Psoas muscle (tissue), 8 donors: ENCODE results near the gene SORBS1. TPM values are rescaled to one million over a fixed set of nuclear protein-coding genes. Genes with fewer than 3 reads are reported as not detected.

Experiments used
- ATAC-seq, 4 donors: fragments of 200-7000 bp; cut with Tn5 transposase; one replicate each; pipeline ENCODE4 v1.9.1; 2020; ENCODE audit warnings: moderate library complexity in 3 of 4, mild to moderate bottlenecking in 2 of 4
- DNase-seq, 2 donors: peaks; one replicate each; pipeline ENCODE4 v3.0.0-alpha.2; 2020
- H3K27ac ChIP-seq: fragments of 200-600 bp; one replicate; pipeline ENCODE4 v1.8.0; 2022
- H3K27me3 ChIP-seq, 3 donors: fragments of 200-600 bp in 1 of 3; one replicate each; pipeline versions ENCODE4 v1.6.1 to v1.8.0; 2013 to 2022; ENCODE audit warnings: low read length in 2 of 3, mild to moderate bottlenecking in 2 of 3, moderate library complexity in 1 of 3; ENCODE audit not compliant: insufficient read depth in 3 of 3
- H3K36me3 ChIP-seq, 2 donors: fragments of 200-600 bp in 1 of 2; one replicate each; pipeline versions ENCODE4 v1.6.1 to v1.8.0; 2013 to 2022; ENCODE audit warnings: low read depth in 1 of 2, mild to moderate bottlenecking in 1 of 2, moderate library complexity in 1 of 2; ENCODE audit not compliant: insufficient read depth in 1 of 2
- H3K4me1 ChIP-seq: fragments of 200-600 bp; one replicate; pipeline ENCODE4 v1.8.0; 2022
- H3K4me3 ChIP-seq: fragments of 200-600 bp; one replicate; pipeline ENCODE4 v1.8.0; 2022; ENCODE audit warnings: mild to moderate bottlenecking
- H3K9me3 ChIP-seq: fragments of 200-600 bp; one replicate; pipeline ENCODE4 v1.8.0; 2022
- WGBS, 3 donors: extraction: QIAGEN DNeasy Blood & Tissue Kit; methylation state at CpG; one replicate each; pipeline versions ENCODE4 v1.1.6 to v1.1.7; 2013; 5-methylcytosine and 5-hydroxymethylcytosine counted together
- intact Hi-C, 2 donors: fragments of 100-400 bp; cut with DNase I; formaldehyde crosslinking; loops; one replicate each; pipeline versions ENCODE4 v1.11.0 to v1.14.2; 2022
- polyA plus RNA-seq, 3 donors: library from polyadenylated mRNA; stranded (reverse); fragments of 200-250 nt; gene quantifications; one replicate each; pipeline ENCODE4 v1.2.3, GENCODE V29; 2013
- total RNA-seq, 4 donors: library from RNA; stranded (reverse); fragmentation: NEBNext Ultra II Directional in 2 of 4; extraction: Animal tissue kit (Norgen Biotek cat#: 25700) in 2 of 4; gene quantifications; one replicate each; pipeline versions ENCODE4 v1.2.1 to v1.2.4, GENCODE V29; 2021 to 2023
- TF ChIP-seq, protein P1 (sequence below): fragments of 200-600 bp; IDR thresholded peaks from one replicate; pipeline ENCODE4 v1.8.0; 2022; ENCODE audit warnings: antibody characterized with exemption
- donor health status: healthy with polysubstance abuse.
- donor health status: DM: no; HTN: no; CAD: no; lungs with moderate emphysema.
- donor health status: Bipolar disorder and iron deficiency.
- donor health status: healthy.
- donor health status: DM: yes; HTN: yes; CAD: no.
- donor health status: DM: no; HTN: no; CAD: no.
- donor health status: DM: no; HTN: no; CAD: no.
- donor health status: DM: yes; HTN: yes; CAD: no.

The SORBS1 gene
- total and polyA plus RNA-seq, 7 donors, result 17.3 to 306 (median 145) TPM

DNA sequence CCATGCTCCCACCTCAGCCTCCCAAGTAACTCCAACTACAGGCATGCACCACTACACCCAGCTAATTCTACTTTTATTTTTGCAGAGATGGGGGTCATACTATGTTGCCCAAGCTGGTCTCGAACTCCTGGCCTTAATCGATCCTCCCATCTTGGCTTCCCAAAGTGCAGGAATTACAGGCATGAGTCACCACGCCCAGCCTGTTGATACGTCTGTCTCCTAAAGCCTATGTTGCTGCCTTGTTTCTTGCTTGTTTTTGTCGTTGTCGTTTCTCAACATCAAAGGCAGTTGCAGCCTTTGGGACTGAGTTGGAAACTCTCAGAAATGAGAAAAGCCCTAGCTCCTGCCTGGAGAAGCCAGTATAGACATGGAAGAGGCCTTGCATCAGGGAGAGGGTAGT lies 49.9 kb downstream of the SORBS1 start:
- intact Hi-C loops, result loop anchor here in 1 of 2 donors (5.0 kb wide), 1 partner anchor 34 kb away; no protein-coding TSS in a partner anchor
- no peaks in the 10 kb centered on the region for H3K27me3 ChIP-seq
- H3K4me3 ChIP-seq, result no peak overlapping the region
- ATAC-seq (no peak), DNase-seq (no peak)
- whole genome bisulfite sequencing, 3 donors, result 78 to 87% (median 83%) methylated on average over 6 of the region's 6 CpGs
- H3K9me3 ChIP-seq, result no peaks in the 10 kb centered on the region
- TF ChIP-seq, protein P1, sequence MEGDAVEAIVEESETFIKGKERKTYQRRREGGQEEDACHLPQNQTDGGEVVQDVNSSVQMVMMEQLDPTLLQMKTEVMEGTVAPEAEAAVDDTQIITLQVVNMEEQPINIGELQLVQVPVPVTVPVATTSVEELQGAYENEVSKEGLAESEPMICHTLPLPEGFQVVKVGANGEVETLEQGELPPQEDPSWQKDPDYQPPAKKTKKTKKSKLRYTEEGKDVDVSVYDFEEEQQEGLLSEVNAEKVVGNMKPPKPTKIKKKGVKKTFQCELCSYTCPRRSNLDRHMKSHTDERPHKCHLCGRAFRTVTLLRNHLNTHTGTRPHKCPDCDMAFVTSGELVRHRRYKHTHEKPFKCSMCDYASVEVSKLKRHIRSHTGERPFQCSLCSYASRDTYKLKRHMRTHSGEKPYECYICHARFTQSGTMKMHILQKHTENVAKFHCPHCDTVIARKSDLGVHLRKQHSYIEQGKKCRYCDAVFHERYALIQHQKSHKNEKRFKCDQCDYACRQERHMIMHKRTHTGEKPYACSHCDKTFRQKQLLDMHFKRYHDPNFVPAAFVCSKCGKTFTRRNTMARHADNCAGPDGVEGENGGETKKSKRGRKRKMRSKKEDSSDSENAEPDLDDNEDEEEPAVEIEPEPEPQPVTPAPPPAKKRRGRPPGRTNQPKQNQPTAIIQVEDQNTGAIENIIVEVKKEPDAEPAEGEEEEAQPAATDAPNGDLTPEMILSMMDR, result no peak
- no peak overlapping the region for H3K27ac ChIP-seq
- H3K4me1 ChIP-seq, result peaks cover 57% of the 10 kb centered on the region
- no peaks in the 10 kb centered on the region for H3K36me3 ChIP-seq

DNA sequence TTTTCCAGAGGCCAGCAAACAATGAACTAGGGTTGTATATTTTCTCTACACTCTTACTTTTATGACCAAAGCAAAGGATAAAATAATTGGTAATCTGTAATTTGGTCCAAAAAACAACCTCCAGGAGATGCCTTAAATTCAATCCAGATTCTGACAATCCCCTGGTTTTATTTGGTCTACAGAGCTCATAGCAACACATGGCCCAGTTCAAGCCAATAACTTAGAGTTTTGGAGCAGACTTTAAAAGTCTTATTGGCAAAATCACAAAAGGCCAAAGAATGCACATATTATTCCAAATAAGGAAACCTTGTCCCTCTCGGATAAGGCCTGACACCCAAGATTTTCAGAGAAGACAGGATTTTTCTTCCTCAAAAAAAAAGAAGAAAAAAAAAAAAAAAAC lies 51.9 kb downstream of the SORBS1 start:
- TF ChIP-seq, protein P1, result no peak
- no peak overlapping the region for H3K4me3 ChIP-seq
- no peaks in the 10 kb centered on the region for H3K36me3 ChIP-seq
- H3K27me3 ChIP-seq, result no peaks in the 10 kb centered on the region
- WGBS, 3 donors, result 60 to 73% (median 72%) methylated on average over 1 of the region's 1 CpG
- peak overlapping the region; percentile 46 for H3K27ac ChIP-seq
- intact Hi-C loops, result loop anchor here in 1 of 2 donors (10.0 kb wide), 1 partner anchor 46 kb away; no protein-coding TSS in a partner anchor
- ATAC-seq (no peak), DNase-seq (no peak)
- peaks cover 59% of the 10 kb centered on the region for H3K4me1 ChIP-seq
- H3K9me3 ChIP-seq, result no peaks in the 10 kb centered on the region

DNA sequence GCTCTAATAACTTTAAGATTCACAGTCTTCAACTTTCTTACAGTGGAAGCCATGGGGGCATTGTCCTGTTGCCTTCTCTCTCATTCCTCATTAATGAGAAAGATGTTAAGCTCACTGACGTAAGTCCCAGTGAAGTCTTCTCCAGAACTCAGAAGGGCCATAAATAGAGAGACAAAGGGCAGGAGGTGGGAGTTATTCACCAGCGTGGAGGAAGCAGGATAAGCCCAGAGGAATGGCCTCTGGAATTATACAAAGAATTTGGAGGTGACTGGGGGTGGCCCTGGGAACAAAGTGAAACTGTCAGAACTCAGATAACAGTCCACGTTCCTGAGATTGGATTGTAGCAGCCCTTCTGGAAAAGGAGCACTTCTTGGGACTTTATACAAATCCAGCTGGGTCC lies 52.4 kb downstream of the SORBS1 start:
- H3K36me3 ChIP-seq, result no peaks in the 10 kb centered on the region
- no peak for DNase-seq
- peak overlapping the region; percentile 46 for H3K27ac ChIP-seq
- H3K4me1 ChIP-seq, result peaks cover 59% of the 10 kb centered on the region
- H3K9me3 ChIP-seq, result no peaks in the 10 kb centered on the region
- H3K27me3 ChIP-seq, result no peaks in the 10 kb centered on the region
- peak in 2 of 4 donors; percentile 26 to 41 for ATAC-seq
- H3K4me3 ChIP-seq, result no peak overlapping the region
- 43 to 56% (median 44%) methylated on average over 3 of the region's 3 CpGs for WGBS, 3 donors
- TF ChIP-seq, protein P1, result no peak
- intact Hi-C loops, result loop anchor here in 1 of 2 donors (10.0 kb wide), 1 partner anchor 46 kb away; no protein-coding TSS in a partner anchor

DNA sequence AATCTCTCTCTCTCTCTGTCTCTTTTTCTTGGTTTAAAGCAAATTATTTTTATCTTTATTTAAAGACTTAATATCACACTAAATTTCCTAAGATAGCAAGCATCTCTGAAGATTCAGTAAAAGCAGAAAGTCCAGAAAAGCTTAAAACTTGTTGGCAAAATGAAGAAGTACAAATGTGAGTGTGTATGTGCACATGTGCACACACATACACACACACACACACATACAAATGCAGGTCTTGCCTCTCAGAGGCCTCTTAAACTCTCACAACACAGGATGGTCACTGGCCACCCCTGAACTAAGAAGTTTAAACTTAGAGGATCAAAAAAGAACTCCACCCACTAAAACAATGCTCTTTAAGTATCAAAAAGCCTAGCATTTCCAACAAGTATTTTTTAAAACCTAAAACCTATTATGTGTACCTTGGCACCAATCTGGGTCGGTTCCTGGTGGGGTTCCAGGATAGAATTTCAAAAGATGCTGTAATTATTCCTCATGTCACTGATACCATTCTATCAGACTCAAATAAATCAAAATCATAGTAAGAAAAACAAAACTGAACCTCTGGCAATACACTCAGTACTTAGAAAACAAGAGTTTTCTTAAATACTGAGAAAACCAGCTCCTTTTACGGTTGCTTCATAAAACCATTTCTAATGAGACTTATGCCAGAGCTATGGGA lies 55.0 kb downstream of the SORBS1 start:
- Histone ChIP-seq H3K9me3 (no peaks in the 10 kb centered on the region), H3K4me1 (peaks cover 67% of the 10 kb centered on the region), H3K27ac (no peak overlapping the region), H3K36me3 (no peaks in the 10 kb centered on the region), H3K4me3 (no peak overlapping the region), H3K27me3 (no peaks in the 10 kb centered on the region)
- intact Hi-C loops, result loop anchor here in 1 of 2 donors (10.0 kb wide), 1 partner anchor 49 kb away; no protein-coding TSS in a partner anchor
- DNase-seq (no peak), ATAC-seq (no peak)
- TF ChIP-seq, protein P1, result no peak
- 46 to 69% (median 64%) methylated on average over 2 of the region's 2 CpGs for WGBS, 3 donors
